IPS-15b (cell line): ENCODE data around the gene HELZ.
"Not testable (repeated sequence)": the region's sequence is repeated elsewhere in the genome, so short reads cannot be mapped to it uniquely, and the experiment has no call there.

Source experiments
- H3K27me3 ChIP-seq: one replicate; pipeline ENCODE4 v1.6.1; 2013; ENCODE audit warnings: low read length; ENCODE audit not compliant: control insufficient read depth, insufficient read depth
- H3K36me3 ChIP-seq: one replicate; pipeline ENCODE4 v1.6.1; 2013; ENCODE audit warnings: low read length; ENCODE audit not compliant: control insufficient read depth, insufficient read depth
- H3K4me1 ChIP-seq: one replicate; pipeline ENCODE4 v1.6.1; 2013; ENCODE audit warnings: mild to moderate bottlenecking, low read length; ENCODE audit not compliant: control insufficient read depth, insufficient read depth
- H3K4me3 ChIP-seq: one replicate; pipeline ENCODE4 v1.5.1; 2013; ENCODE audit warnings: low read depth, low read length
- H3K9ac ChIP-seq: one replicate; pipeline ENCODE4 v1.6.1; 2013; ENCODE audit warnings: low read depth, mild to moderate bottlenecking, low read length
- H3K9me3 ChIP-seq: one replicate; pipeline ENCODE4 v1.6.1; 2013; ENCODE audit warnings: mild to moderate bottlenecking, low read length; ENCODE audit not compliant: control insufficient read depth, insufficient read depth

The HELZ gene

GRCh38 chr17:67262435-67263117, 17.6 kb upstream of the HELZ start:
- H3K27me3 ChIP-seq = no peaks in the 10 kb centered on the region
- H3K9ac ChIP-seq = no peak overlapping the region
- H3K9me3 ChIP-seq = no peaks in the 10 kb centered on the region
- H3K4me3 ChIP-seq = no peak overlapping the region
- no peaks in the 10 kb centered on the region for H3K4me1 ChIP-seq
- no peaks in the 10 kb centered on the region for H3K36me3 ChIP-seq

- Histone ChIP-seq H3K36me3 (no peaks in the 10 kb centered on the region), H3K4me1 (no peaks in the 10 kb centered on the region), H3K4me3 (no peak overlapping the region), H3K9ac (no peak overlapping the region), H3K9me3 (no peaks in the 10 kb centered on the region), H3K27me3 (no peaks in the 10 kb centered on the region)
Measured at GRCh38 chr17:67260170-67260987, 15.4 kb upstream of the HELZ start.

GRCh38 chr17:67258821-67259468, 13.9 kb upstream of the HELZ start:
- Histone ChIP-seq H3K9ac (no peak overlapping the region), H3K9me3 (no peaks in the 10 kb centered on the region), H3K27me3 (no peaks in the 10 kb centered on the region), H3K36me3 (no peaks in the 10 kb centered on the region), H3K4me1 (no peaks in the 10 kb centered on the region), H3K4me3 (no peak overlapping the region)

GRCh38 chr17:67256075-67256732, 11.2 kb upstream of the HELZ start:
- H3K4me1 ChIP-seq = no peaks in the 10 kb centered on the region

GRCh38 chr17:67253384-67253783, 8.4 kb upstream of the HELZ start:
- Histone ChIP-seq H3K27me3 (no peaks in the 10 kb centered on the region), H3K4me3 (no peak overlapping the region), H3K9me3 (no peaks in the 10 kb centered on the region), H3K36me3 (no peaks in the 10 kb centered on the region), H3K9ac (no peak overlapping the region), H3K4me1 (no peaks in the 10 kb centered on the region)

More at GRCh38 chr17:67256075-67256732, 11.2 kb upstream of the HELZ start:
- no peak overlapping the region for H3K9ac ChIP-seq
- H3K36me3 ChIP-seq = no peaks in the 10 kb centered on the region
- no peak overlapping the region for H3K4me3 ChIP-seq
- H3K9me3 ChIP-seq = no peaks in the 10 kb centered on the region
- H3K27me3 ChIP-seq = no peaks in the 10 kb centered on the region

- H3K4me1 ChIP-seq, H3K4me3 ChIP-seq, H3K9ac ChIP-seq, H3K27me3 ChIP-seq, H3K9me3 ChIP-seq, H3K36me3 ChIP-seq: not testable (repeated sequence)
Measured at GRCh38 chr17:67251586-67251985, 6.6 kb upstream of the HELZ start.

GRCh38 chr17:67248291-67248690, 3.3 kb upstream of the HELZ start:
- Histone ChIP-seq H3K9ac (no peak overlapping the region), H3K4me3 (no peak overlapping the region), H3K9me3 (no peaks in the 10 kb centered on the region), H3K27me3 (no peaks in the 10 kb centered on the region), H3K4me1 (peaks cover 6% of the 10 kb centered on the region), H3K36me3 (no peaks in the 10 kb centered on the region)

GRCh38 chr17:67247416-67247900, 2.5 kb upstream of the HELZ start:
- Histone ChIP-seq H3K9me3 (no peaks in the 10 kb centered on the region), H3K4me1 (peaks cover 6% of the 10 kb centered on the region), H3K9ac (no peak overlapping the region), H3K4me3 (peak overlapping the region; percentile 24), H3K36me3 (no peaks in the 10 kb centered on the region), H3K27me3 (no peaks in the 10 kb centered on the region)

- H3K4me1 ChIP-seq = peaks cover 6% of the 10 kb centered on the region
- H3K9me3 ChIP-seq = no peaks in the 10 kb centered on the region
- peak overlapping the region; percentile 79 for H3K4me3 ChIP-seq
- peak overlapping the region; percentile 29 for H3K9ac ChIP-seq
- no peaks in the 10 kb centered on the region for H3K36me3 ChIP-seq
- no peaks in the 10 kb centered on the region for H3K27me3 ChIP-seq
Measured at GRCh38 chr17:67246653-67247415, 1.8 kb upstream of the HELZ start.

GRCh38 chr17:67246403-67246652, 1.3 kb upstream of the HELZ start:
- H3K9ac ChIP-seq = peak overlapping the region; percentile 29
- no peaks in the 10 kb centered on the region for H3K9me3 ChIP-seq
- no peaks in the 10 kb centered on the region for H3K27me3 ChIP-seq
- peaks cover 6% of the 10 kb centered on the region for H3K4me1 ChIP-seq
- no peaks in the 10 kb centered on the region for H3K36me3 ChIP-seq
- H3K4me3 ChIP-seq = peak overlapping the region; percentile 79
